Right lung (tissue), 5 donors: ENCODE results near the gene EIF4E3. TPM values are rescaled to one million over a fixed set of nuclear protein-coding genes. Genes with fewer than 3 reads are reported as not detected.

Experiments
- DNase-seq, 2 donors: peaks; one replicate each; pipeline ENCODE4 v3.0.0-alpha.2; 2013
- polyA plus RNA-seq, 5 donors: library from polyadenylated mRNA; unstranded; fragments of 120-200 nt; gene quantifications; one replicate each; pipeline versions ENCODE4 v1.2.1 to v1.2.3, GENCODE V29; 2013; ENCODE audit warnings: inconsistent platforms in 1 of 5, low replicate concordance in 1 of 5; ENCODE audit not compliant: insufficient read length in 5 of 5, insufficient read depth in 1 of 5

Gene EIF4E3
- polyA plus RNA-seq, 5 donors = 8.5 to 15.7 (median 13.3) TPM

DNA sequence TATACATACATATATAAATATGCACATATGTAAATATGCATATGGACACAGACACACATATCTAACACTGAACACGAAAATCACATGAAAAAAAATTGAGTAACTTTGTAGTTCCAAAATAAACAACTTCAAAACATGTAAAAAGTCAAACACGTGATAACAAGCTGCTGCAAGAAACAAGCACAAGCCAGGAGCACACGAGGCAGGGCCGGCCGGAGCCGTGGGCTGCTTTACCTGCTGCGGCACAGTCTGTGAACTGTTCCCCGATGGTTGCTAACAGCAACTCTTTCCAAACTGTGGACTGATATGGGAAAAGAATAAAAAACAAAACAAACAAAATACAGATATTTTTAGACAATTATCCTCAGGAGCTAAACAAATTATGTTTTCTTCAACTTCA is 31.6 kb downstream of the EIF4E3 start:
- DNase-seq = no peak

DNA sequence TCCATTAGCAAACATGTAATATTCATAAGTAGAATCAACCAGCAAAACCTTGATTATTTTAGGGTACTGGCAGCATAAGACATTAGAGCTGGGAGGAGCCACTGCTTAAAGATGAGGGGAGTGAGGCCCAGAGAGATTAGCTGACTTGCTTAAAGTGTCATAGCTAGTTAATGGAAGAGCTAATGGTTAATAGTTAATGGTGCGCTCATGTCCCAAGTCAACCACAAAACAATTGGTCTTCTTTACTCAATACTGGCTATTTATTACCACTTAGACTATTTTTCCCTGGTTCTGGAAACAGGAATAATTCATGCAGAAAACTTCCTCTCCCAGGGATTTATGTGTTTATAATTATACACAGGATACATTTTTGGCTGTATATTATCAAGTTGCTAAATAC is 33.1 kb downstream of the EIF4E3 start:
- no peak for DNase-seq

DNA sequence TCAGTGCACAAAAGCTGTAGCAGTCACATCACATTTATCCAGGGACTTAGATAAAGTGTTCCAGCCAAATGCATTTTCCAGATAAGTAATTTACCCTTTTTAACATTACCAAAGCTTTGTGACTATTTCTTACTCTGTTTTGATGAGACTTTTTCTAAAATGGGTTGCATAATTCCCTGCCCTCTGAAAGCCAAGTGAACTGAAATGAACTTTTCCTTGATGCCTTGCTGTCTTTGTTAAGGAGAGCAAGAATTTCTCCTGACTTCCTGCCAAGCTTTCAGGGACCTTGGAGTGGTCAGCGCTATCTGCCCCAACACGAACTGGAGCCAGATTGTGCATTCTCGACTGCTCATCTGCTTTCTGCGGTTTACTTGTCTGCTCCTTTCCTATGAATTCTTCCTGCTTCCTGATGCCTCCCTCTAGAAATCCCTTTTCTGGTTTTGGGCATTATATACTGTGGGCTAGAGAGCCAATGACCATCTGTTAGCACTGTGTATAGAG is 34.8 kb downstream of the EIF4E3 start:
- DNase-seq = no peak

DNA sequence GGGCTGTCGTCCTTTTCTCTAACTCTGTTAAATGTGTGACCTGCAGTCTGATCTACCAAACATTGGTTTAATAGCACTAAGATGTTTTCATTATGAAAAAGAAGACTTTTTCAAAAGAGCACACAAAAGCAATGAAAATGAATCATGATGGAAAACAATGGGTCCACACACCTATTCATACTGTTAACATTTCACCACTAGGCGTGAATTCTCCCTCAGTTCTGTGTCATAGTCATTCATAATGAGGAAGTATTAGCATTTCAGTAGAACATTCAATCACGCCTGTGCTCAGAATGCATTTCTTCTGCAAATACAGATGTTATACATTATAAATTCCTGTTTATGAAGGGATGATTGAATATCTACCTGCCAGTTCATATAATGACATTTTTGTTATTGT is 35.9 kb downstream of the EIF4E3 start:
- DNase-seq = no peak

DNA sequence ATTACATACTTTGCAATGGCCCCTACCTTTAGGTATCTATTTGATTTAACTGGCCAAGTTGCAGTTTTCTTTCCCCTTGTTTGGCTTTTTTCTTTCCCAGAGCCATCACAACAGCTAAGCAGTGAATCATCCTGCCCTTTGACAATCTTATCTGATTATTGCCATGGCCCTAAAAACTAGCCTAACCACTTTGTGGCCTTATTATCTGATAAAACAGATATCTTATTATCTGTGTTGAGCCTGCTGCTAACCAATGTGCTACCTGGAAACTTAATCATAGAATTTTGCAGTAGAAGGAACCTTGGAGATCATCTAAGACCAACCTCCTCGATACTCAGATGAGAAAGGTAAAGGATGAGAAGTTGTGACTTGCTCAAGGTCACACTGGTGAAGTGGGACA is 37.1 kb downstream of the EIF4E3 start:
- no peak for DNase-seq

DNA sequence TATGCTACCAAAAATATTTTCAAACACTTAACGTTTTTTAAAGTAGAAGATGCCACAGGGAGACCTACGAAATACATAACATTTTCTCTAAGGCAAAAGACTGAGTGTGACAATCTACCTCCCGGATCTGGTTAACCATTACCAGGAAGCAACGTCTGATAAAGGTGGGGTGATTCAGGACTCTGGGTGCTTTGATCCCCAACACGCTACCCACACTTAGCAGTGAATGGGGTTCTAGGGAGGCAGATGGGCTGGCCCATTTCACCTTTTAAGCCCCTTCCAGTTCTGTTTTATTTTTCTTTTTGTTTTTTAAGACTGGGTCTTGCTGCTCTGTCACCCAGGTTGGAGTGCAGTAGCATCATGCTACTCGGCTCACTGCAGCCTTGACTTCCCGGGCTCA is 39.5 kb downstream of the EIF4E3 start:
- DNase-seq = no peak

DNA sequence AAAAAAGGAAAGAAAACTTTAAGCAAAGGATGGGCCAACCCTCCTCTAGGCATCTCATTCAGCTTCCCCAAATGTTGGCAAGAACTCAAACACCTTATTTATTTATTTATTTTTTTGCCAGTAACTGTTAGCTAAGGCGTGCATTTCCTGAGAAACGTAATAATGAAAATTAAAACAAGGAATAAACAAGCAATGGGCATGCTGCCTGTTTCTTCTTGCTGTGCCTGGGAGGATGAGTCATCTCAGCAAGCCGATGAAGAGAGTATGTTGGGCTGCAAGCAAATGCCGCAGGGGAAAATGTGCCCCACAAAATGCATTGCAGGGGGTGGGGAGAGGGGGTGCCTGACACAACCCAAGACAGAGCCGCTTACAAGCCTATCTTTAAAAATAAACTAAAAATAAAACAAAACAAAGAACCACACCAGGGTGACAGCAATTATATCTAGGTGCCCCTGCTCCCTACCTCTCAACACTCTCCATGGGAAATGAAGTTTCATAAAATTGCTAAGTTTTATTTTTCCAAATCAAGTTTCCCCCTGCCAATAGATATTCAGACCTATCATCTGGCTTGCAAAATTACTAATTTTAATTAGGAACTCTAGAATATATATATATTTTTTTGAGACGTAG is 40.3 kb downstream of the EIF4E3 start:
- peak in 1 of 2 donors; percentile 40 for DNase-seq

DNA sequence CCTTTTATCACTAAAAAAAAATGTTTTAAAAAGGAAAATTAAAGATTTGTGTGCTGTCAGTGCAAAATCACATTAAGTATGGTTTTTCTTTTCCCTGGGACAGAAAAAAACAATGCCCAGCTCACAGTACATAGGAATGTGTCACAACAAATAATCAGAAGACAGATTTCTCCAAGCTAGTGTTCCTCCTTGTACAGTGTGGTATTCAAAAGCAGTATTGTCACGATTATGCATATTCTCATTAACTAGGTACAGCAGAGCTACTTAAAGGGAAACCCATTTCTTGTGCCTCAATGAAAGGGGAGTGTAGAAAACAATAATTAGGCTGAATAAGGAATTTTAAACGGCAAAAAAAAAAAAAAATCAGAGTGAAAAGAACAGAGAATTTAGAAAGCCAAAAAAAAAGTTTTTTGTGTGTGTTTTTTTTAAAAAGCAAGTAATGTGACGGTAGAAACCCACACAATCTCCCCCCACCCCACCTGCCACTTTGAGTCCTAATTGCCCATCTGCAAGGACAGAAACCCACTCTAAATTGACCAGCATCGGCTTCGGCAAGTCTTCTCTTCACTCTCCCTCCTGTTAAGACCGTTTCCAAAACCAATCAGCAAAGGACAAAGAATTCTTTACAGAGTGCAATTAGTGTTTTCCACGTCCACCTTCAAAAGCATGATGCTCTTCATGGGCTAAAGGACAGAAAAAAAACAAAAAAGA is 41.0 kb downstream of the EIF4E3 start:
- no peak for DNase-seq

DNA sequence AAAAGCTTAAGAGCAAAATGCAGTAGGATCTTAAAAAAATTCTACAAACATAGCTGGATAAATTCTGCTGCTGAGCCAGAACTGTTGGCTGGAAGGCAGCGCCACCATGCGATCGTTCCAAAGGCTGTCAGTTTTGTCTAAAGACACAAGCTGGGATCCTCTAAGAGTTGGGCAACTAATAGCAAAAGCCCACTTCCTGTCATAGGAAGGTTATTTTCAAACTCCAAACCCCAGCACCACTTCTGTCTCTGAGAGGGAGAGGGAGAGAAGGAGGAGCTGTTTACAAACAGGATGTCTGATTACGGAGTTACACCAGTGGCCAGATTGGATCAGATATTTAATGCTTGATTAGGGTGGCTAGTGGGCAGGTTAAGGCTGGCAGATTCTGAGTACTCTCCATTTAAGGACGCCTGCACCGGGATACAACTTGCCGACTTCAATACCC is 44.0 kb downstream of the EIF4E3 start:
- DNase-seq = peak; percentile 47 to 72

DNA sequence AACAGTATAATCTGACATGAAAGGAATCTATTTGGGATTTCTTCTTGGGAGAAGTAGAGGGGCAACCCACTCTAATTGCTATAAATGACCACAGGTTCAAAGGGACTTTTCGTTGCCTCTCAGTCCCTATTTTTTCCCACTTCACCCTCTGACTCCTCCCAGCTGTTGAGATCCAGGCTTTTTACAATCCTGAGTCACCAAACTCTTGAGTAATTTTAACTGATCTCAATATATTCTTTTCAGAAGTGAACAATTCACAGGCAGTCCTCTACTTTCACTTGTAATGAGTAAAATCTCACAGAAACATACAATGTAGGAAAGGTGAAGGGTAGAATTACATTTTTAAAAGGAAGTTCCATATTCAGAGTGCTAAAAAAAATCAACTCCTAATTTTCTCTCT is 44.6 kb downstream of the EIF4E3 start:
- no peak for DNase-seq

DNA sequence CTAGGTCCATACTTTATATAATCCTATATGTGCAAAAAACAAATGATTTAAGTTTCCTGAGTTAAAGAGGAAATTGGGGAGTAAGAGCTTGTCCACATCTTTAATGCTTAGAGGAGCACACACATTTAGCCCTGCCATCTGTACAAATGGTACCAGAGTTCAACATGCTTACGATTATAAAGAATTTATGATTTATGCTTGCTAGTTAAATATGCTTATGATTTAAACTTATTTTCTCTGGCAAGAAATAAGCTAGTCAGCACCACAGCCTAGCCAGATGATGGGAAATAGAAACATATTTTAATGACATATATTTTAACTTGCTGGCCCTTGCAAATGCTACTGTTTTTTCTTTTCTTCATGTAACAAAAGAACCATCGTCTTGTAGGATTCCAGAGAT is 48.3 kb downstream of the EIF4E3 start:
- no peak for DNase-seq

DNA sequence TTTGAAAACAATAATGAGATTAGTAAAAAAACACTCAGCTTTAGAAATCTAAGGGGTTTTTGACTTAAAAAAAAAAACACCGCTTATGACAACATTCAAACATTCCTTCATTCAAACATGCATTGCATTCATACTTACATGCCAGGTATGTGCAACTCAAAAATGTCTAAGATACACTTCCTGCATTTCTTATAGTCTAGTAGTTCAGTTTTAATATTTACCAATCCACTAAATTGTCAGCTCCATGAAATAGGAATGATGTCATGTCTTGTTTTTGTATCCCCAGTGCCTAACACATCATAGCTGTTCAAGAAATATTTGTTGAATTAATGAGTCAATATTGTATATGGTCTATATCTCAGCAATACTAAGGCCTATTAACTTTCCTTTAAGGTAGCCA is 51.7 kb downstream of the EIF4E3 start:
- no peak for DNase-seq

DNA sequence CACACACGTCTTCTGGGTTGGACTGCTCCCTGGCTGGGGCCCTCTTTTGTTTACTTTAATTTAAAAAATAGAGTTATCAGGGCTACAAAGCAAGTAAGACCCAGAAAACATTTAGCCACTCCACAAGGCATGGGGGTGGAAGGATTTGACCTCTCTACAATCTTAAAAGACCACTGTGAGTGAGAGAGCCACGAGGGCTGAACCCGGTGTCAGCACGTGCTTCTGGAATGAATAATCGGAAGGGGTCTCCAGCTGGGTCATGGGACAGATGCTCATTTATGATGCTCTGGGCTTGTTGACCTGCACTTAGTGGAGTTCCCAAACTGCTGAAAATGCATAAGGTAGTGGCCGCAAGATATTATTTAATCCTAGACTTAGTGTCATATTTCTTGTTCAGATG is 52.4 kb downstream of the EIF4E3 start:
- no peak for DNase-seq

DNA sequence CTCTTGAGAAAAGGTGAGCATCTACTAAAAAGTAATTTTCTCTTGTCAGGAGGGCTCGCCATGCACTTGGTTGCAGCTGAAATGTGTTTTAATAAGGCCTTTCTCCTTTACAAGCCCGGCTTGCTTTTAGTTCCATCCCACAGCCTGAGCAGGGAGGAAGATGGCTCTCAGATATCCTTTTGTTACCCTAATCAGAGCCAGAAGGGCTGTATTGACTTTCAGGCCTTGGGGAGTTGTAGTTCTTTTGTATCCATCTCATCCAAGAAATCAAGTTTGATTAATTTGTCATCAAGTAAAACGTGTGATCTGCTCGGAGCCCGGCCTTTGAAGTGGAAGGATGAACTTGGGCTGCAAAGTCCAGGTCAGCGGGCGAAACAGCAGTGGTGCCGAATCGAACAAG is 52.9 kb downstream of the EIF4E3 start:
- no peak for DNase-seq

DNA sequence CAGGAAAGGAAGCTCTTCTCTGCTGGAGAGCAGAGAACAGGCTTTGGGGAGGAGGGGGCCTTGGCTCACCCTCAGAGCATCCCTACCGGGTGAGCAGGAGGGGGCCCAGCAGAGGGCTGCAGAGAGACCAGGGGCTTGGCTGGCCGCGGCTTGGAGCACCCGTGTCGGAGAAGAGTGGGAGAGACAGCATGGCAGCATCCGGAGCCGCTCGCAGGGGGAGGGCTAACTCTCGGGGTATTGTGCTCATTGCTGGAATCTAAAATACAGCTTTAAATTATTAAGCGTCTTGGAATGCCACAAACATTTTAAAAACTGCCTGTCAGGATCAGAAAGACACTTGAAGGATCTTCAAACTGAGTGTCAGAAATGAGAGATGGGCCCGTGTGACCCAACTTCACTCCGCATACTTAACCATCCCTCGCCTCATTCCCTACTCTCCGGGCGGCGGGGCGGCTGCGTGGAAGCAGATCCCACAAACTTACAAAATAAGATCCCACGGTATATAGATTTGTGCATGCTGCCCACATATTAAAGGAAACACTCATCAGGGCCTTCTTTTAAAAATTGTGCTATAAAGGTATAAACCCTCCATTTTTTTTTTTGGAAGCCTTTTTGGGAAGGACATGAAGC is 53.9 kb downstream of the EIF4E3 start:
- no peak for DNase-seq

DNA sequence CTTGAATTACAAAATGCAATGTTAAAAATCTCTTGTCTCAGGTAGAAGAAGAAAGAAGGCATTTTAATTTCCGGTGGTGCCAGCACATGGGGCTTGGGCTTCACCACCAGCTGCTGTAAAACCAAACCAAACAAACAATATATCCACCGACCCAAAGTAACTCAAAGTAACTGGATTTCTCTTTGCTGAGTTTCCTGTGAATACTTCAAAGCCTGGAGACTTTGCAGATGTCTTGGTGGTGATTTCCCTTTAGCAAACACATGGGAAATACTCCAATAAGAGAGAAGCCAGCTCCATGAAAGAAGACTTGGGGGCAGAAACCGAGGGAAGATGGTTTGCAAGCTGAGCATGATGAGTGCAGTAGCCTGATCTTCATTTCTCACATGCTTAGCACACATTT is 62.6 kb downstream of the EIF4E3 start:
- DNase-seq = no peak

DNA sequence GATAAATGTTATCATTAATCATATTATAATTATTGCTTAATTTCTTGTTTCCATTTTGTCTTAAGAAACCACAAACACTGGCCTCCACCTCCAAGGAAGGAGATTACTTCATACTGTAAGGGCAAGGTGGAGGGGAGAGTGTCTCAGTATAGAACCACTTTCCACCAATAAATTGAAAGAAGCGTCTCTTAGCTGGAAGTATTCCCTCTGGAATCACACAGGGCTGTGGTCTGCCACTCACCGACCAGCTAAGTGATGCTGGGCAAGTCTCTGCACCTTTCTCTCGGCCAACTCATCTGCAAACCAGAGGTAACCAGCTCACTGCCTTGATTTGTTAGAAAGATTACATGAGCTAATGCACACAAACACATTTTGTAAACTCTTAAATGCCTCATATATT is 63.1 kb downstream of the EIF4E3 start:
- DNase-seq = no peak

DNA sequence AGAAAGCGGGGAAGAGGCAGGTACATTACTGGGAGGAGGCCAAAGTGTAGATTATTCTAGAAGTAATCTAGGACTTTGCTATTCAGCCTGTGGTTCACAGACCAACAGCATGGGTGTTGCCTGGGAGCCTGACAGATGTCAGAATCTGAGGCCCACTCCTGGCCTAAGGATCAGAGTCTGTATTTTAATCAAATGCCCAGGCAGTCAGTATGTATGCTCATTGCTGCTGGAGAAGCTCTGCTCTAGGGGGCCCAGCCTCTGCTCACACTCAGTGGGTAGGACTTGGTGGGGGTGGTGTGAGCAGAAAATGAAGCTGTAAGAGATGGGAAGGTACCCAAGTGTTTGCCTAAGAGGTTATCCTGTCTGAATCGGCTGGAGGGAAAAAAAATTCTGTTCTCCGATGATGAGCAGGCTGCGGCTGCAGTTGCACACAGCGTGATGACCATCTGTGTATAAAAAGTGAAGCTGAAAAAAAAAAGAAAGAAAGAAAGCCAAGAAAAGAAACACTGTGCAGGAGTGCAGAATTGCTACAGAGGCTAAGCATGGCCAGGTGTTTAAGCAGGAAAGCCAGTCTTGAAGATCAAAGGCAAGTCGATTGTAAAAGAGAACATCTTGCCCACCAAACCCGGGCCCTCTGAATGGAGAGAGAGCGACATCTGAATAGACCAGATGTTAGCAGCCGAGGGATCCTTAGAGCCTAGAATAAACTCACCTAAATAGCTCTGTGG is 65.2 kb downstream of the EIF4E3 start:
- no peak for DNase-seq

DNA sequence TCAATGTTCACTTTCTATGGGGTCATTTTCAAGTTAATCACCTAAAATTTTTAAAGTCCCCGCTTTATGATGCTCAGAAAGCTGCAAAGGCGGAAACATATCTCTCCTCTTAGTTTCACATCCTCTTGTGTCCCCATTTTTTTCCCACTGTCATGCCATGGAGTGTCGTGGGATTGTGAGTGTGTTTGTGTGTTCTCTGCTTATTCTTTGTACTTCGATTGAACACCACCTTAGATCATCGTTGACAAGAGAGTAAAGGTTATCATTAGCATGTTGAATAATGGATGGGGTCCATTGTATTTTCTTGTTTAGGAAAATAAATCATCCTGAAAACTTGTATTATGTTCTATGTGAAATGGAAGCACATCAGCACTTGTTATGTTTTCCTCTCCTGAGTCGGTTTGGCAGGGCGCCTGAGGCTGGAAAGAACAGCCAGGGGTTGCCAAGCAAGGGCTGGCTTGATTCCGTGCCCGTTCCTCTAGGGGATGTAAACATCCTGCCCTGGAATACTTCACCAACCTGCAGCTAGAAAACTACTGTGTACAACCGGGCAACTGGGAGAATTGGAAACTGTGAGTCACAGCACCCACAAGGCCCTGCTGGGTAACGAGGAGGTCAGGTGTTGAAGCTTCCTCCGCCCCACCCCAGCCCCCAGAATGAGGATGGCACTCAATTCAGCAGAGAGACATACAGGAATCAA is 67.2 kb downstream of the EIF4E3 start:
- peak; percentile 42 to 44 for DNase-seq

DNA sequence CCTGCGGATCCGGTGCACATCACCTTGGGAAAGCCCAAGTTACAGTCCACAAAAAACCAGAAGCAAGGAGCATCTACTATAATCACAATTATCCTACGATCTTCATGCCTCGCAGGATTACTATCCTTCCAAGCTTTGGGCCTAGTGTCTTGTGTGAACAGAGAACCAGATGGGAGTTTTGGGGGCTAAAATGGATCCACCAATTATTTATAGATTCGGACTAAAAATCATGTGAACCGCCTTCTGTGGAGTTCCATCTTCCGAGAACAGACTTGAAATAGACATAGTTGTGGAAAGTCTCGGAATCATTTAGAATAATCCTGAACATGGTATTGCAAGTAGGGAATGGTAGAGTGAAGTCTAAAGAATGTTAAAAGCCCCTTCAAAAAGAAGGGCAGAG is 70.1 kb downstream of the EIF4E3 start:
- DNase-seq = no peak

DNA sequence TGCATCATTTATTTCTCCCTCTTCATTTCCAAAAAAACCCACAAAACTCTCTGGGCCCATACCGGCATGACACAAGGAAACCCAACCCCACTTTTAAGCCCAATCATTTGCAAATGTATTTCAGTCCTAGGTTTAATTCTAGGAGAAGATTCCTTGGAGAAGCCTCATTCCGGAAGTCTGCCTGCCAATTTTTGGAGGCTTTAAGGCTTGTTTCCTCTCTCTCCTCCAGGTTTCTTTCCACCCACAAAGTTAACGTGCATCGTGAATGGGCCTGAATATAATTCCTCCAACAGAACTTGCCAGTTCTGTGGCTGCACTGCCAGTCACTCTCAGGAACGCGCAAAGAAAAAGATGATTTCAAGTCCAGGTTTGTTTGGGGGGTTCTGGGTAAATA is 71.8 kb downstream of the EIF4E3 start:
- DNase-seq = no peak
